PFSK-1 (cell line): ENCODE measurements around the gene ARHGAP10.

ENCODE experiments used
- FOXP2 ChIP-seq: optimal IDR thresholded peaks from 2 replicates; pipeline ENCODE3; 2011; ENCODE audit warnings: borderline replicate concordance, control low read depth, inconsistent platforms; ENCODE audit not compliant: insufficient read depth; ENCODE audit errors: extremely low read length, extremely low read depth
- POLR2AphosphoS5 ChIP-seq: IDR thresholded peaks from 2 replicates; pipeline ENCODE4 v1.6.1; 2012; ENCODE audit warnings: low read depth, mild to moderate bottlenecking, control low read depth, low read length, moderate library complexity
- SIN3A ChIP-seq: IDR thresholded peaks from 2 replicates; pipeline ENCODE4 v1.6.1; 2012; ENCODE audit warnings: mild to moderate bottlenecking, low read length, moderate library complexity, borderline replicate concordance; ENCODE audit not compliant: insufficient read depth
- TAF1 ChIP-seq: IDR thresholded peaks from 2 replicates; pipeline ENCODE4 v1.6.1; 2012; ENCODE audit warnings: low read length, control low read depth, borderline replicate concordance; ENCODE audit not compliant: insufficient read depth
- TF ChIP-seq, protein P1 (sequence below), 2 experiments: IDR thresholded peaks; 2 replicates each; pipeline versions ENCODE4 v1.6.1 to v1.8.0; 2011 to 2012; ENCODE audit warnings: low read depth in 2 of 2, low read length in 2 of 2, control low read depth in 1 of 2, inconsistent platforms in 1 of 2, mild to moderate bottlenecking in 1 of 2, moderate library complexity in 1 of 2; ENCODE audit not compliant: insufficient read depth in 1 of 2

Gene ARHGAP10

DNA sequence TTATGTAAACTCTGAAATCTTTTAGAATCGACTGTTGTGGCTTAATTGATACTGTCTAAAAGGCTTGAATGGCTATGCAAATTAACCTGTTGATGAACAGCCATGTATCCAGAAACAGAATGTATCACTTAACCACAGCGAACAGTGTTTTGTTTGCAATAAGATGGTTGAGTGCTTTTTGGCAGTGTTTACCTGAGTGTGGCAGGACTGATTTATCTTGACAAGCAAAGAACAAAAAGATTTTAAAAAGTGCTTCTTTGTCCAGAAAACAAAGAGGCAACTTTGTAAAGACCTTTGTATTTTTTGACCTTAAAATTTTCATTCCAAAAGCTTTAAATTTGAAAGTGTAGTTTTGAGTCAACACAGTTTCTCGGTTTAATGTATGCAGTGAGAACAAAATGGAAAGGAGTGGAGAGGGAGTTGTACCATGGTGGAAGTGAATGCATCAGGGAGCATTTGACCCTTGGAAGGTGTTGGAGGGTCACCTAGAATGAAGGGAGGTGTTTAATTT is 18.0 kb downstream of the ARHGAP10 start:
- TF ChIP-seq SIN3A: no peak
- TF ChIP-seq POLR2AphosphoS5: no peak
- no peak for TF ChIP-seq TAF1
- TF ChIP-seq, protein P1, sequence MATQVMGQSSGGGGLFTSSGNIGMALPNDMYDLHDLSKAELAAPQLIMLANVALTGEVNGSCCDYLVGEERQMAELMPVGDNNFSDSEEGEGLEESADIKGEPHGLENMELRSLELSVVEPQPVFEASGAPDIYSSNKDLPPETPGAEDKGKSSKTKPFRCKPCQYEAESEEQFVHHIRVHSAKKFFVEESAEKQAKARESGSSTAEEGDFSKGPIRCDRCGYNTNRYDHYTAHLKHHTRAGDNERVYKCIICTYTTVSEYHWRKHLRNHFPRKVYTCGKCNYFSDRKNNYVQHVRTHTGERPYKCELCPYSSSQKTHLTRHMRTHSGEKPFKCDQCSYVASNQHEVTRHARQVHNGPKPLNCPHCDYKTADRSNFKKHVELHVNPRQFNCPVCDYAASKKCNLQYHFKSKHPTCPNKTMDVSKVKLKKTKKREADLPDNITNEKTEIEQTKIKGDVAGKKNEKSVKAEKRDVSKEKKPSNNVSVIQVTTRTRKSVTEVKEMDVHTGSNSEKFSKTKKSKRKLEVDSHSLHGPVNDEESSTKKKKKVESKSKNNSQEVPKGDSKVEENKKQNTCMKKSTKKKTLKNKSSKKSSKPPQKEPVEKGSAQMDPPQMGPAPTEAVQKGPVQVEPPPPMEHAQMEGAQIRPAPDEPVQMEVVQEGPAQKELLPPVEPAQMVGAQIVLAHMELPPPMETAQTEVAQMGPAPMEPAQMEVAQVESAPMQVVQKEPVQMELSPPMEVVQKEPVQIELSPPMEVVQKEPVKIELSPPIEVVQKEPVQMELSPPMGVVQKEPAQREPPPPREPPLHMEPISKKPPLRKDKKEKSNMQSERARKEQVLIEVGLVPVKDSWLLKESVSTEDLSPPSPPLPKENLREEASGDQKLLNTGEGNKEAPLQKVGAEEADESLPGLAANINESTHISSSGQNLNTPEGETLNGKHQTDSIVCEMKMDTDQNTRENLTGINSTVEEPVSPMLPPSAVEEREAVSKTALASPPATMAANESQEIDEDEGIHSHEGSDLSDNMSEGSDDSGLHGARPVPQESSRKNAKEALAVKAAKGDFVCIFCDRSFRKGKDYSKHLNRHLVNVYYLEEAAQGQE (IDR thresholded peaks at IDR 0.05; ENCODE audit: insufficient read depth in 1 of 2, low read depth in 2 of 2, low read length in 2 of 2): no peak
- no peak for TF ChIP-seq FOXP2

- no peak for TF ChIP-seq POLR2AphosphoS5
Measured at GRCh38 chr4:147753047-147753446, 21.2 kb downstream of the ARHGAP10 start.

DNA sequence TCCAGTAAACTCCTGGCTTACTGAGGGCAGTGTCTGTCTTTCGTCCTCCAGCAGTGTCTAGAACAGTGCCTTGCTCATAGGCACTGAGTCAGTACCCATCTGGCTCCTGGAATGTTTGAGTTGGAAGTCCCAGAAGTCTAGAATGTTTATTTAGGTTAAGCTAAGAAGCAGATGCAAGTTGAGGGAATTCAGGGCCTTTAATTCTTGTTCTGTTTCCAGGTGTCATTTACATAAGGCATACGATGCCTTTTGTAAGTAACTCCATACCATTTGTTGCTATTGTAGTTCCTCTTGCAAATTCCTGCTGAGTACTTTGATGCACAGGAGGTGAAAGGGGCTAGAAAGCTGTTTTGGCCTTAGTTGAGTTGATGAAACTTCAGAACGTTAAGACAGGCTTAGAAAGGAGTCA is 22.2 kb downstream of the ARHGAP10 start:
- TF ChIP-seq SIN3A (no peak), POLR2AphosphoS5 (no peak), TAF1 (no peak)
- TF ChIP-seq, protein P1 (IDR thresholded peaks at IDR 0.05; ENCODE audit: insufficient read depth in 1 of 2, low read depth in 2 of 2, low read length in 2 of 2): no peak

DNA sequence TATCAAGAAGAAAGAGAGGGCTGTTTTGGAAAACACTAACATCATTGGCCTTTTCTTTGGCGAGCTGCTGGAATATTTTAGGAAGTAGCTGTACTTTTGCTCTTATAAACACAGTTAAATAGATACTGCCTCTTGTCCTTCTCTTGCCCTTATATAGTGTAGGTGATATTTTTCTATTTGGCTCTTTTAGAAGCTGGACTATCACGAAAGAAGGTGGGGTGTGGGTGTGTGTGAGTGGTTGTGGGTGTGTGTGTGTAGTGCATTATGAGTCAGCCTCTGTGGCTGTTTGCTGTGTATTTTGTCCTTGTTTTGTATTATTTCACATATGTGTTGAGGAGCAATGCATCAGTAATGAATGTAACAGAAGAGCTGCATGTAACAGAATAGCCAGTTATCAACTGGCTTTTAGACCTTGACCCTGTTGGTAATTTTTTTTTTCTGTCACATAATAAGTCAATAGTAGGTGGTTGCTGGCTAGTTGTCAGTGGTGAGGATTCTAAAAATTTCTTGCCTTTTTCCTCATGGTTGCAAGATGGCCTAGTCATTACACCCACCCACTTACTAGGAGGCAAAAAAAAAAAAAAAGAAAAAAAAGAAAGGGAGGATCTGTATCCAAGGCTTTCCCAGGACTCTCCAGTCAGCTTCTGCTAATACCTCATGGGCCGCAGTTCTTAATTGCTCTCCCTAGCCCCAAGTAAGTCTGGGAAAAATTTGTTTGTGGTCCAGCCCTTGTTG is 23.8 kb downstream of the ARHGAP10 start:
- no peak for TF ChIP-seq TAF1
- TF ChIP-seq, protein P1 (IDR thresholded peaks at IDR 0.05; ENCODE audit: insufficient read depth in 1 of 2, low read depth in 2 of 2, low read length in 2 of 2): no peak
- TF ChIP-seq FOXP2: no peak
- TF ChIP-seq SIN3A: no peak
- TF ChIP-seq POLR2AphosphoS5: no peak

GRCh38 chr4:147756417-147756816 is 24.5 kb downstream of the ARHGAP10 start:
- TF ChIP-seq TAF1 (no peak), POLR2AphosphoS5 (no peak), SIN3A (no peak), FOXP2 (no peak)
- TF ChIP-seq, protein P1 (IDR thresholded peaks at IDR 0.05; ENCODE audit: insufficient read depth in 1 of 2, low read depth in 2 of 2, low read length in 2 of 2): no peak
